ENCODE data around the gene PHRF1.

The PHRF1 gene

DNA sequence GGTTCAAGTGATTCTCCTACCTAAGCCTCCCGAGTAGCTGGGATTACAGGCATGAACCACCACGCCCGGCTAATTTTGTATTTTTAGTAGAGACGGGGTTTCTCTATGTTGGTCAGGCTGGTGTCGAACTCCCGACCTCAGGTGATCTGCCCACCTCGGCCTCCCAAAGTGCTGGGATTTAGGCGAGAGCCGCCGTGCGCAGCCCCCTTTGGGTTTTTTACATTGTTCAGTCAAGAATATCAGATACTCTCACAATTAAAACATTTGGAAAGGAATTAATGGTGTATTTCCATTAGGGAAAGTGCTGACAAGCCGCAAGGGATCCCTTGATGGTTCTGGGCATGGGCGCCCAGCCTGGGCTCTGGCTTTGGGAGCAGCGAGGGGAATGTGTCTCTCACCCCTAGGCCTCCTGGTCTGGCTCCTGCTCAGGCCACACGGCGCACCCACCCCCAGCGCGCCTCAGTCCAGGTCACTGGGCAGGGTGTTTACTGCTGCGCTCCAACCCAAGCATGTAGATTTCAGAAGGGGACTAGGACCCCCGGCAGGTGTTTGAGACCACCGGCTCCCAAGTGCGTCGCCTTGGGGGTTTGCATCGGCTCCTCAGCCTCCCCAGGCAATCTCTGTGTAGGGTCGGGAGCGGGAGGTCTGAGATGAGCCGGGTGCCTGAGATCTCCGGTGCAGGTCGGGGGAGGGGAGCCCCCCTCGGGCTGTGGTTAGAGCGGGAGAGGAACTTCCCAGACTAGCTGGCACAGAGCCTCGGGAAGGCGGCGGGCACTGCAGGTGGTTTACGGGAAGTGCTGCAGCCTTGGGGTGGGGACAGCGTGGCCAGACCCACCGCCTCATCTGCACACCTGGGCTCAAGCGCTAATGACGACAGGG, 40.3 kb downstream of the PHRF1 start:
- DNase-seq = no peak

DNA sequence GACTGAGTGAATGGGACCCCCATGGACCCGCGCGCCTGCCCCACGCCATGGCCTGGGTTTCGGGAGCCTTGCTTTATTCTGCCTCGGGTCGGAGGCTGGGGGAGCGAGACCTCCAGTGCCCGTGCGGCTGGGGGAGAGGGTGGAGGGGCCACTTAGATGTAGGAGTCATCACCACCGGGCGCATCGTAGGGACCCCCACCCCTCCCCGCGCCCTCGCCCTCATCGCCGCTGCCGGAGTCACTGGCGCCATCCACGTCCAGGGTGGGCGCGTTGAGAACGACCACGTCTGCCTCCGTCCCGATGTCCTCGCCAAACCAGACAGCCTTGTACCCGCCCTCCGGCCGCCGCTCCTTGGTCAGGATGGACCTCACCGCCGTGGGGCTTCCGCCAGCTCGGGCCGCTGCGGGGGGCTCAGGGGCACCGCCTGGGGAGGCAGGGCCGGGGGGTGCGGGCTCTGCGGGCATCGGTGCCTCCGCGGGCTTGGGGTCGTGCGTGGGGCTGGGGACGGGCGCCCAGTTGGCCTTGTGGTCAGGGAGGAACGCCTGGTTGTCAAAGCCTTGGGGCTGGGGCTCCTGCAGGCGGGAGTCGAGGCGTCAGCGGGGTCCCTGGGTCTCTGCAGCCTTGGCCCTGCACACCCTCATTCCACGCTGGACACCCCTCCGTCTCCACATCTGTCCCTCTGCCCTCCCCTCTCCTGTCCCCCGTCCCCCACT, 41.1 kb downstream of the PHRF1 start:
- no peak for DNase-seq

DNA sequence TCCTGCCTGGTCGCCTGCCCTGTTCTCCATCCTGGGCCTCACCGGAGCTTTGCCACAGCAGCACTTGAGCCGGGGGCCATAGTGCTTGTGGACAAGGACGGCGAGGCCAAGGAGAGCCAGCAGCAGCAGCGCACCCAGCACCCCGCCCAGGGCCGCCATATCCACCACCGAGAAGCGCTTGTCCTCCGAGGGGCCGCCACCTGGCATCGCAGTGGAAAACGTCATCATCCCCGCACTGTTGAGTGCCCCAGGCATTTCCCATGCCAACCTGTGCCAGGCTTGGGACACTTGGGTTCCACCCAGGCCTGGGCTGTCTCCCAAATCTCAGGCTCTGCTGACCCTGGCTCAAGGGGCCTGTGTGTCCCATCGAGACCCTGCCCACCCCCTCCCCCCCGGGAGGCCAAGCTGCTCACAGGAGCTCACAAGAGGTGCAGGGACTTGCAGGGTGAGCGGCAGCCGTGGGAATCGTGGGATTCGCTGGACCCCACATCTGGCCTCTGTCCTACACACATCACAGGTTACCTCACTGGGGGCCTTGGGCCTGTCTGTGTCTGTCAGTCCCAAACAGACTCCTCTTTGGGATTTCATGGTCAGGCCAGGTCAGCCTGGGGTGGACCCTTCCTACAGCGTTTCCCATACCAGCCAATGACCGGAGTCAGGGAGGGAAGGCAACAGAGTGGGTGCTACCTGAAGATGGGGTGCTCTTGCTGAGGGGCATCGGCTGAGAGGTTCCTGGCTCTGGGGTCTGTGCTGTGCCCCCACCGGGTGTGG, 41.8 kb downstream of the PHRF1 start:
- DNase-seq = no peak

DNA sequence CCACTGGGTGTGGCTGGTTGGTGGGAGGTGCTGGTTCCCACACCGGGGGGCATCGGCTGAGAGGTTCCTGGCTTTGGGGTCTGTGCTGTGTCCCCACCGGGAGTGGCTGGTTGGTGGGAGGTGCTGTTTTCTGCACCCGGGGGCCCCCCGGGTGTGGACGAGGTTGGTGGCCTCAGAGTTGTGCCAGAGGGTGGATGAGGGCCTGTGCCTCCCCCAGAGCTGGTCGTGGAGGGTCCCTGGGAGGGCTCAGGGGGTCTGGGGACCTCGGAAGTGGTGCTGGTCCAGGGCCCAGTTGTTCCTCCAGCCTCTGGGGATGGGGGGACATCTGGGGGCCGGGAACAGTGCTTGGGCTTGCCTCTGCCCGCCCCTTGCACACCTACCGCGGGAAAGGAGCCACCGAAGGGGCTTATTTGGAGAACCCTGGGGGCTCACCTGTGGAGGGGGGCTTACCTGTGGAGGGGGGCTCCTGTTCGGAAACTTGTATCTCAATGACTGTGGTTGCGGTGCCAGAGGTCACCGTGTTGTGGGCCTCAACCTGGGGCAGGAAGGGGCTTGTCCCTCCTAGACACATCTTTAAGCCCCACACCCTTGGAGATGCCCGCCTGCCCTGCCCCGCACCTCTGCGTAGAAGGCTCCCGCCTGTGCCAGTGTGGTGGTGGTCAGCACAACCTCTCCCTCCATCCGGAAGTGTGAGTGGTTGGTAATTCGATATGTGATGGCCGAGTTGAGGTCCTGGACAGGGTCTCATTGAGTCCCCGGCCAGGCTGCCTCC, 42.8 kb downstream of the PHRF1 start:
- no peak for DNase-seq

DNA sequence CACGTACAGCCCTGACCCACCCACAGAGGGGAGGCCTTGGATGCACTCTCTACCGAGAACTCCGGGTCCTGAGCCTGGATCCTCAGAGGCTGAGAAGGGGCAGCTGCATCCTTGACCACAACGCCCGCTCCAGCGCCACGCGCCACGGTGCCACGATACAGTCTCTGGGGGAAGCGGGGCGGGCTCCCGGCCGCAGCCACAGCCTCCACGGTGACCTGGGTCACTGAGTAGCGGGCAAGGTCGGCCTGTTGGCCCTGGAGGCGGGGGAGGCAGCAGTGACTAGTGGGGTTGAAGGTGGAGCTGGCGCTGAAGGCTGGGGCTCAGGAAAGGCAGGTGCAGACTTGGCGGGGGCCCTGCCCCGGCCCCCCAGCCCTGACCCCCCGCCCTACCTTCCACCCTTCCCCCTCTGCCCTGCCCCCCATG, 43.4 kb downstream of the PHRF1 start:
- no peak for DNase-seq

DNA sequence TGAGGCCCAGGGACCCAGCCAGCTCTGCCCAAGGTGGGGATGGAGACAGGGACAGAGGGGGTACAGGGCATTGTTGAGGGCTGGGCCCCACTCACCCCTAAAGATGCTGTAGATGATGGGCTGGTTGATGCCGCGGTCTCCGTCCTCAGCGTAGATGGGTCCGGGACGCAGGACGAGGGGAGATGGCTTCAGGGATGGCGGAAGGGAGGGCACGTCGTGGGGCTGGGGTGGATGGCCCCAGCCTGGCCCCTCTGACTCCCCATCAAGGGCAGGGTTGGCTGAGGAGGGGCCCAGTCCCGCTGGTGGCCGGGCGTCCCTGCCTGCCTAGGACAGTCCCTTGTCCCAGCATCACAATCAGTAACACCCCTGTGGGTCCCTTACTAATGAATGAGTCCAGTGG, 43.9 kb downstream of the PHRF1 start:
- DNase-seq = no peak

DNA sequence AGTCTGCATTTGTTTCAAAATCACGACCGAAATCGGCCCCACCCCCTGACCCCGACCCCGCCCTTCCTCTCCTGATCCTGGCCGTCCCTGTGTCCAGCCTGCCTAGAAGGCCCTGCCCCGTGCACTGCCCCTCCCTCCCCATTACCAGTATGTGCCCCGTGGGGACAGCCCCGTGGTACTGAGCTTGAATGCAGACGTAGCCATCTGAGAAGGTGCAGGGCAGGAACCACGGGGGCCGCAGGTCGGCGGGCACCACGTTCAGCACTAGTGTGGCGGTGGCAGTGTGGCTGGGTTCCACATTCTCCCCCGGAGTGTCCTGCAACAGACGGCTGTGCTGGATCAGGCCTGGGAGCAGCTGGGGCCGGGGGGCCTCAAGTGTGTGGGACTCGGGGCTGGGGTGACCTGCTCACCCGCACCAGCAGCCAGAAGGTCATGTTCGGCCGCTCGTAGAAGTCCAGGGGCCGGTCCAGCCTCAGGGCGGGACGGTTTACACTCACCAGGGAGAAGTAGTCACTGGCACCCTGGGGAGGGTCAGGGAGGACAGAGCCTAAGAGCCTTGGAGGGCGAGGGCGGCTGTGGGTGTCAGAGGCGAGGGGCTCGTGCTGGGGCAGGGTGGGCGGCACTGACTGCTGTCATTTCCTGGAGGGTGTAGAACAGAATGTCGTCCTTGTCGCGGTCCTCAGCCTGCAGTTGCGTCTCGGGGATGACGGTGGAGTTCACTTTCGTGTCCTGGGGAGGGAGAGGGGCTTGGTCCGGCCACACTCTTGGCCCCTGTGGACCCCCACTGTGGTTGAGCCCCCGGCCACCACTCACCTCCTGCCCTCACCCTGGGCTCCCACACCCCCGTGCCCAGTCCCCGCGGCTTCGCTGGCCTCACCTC, 44.9 kb downstream of the PHRF1 start:
- DNase-seq = no peak

DNA sequence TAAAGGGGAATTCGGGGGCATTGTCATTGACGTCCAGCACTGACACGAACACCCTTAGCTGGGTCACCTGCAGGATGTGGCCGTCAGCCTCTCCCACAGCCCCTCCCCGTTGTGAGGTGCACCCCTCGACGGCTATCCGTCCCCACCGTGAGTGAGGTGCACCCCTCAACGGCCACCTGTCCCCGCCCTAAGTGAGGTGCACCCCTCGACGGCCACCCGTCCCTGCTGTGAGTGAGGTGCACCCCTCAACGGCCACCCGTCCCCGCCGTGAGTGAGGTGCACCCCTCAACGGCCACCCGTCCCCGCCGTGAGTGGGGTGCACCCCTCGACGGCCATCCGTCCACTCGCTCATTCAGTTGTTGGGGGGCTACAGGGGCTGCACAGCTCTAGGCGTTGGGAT, 45.6 kb downstream of the PHRF1 start:
- no peak for DNase-seq

DNA sequence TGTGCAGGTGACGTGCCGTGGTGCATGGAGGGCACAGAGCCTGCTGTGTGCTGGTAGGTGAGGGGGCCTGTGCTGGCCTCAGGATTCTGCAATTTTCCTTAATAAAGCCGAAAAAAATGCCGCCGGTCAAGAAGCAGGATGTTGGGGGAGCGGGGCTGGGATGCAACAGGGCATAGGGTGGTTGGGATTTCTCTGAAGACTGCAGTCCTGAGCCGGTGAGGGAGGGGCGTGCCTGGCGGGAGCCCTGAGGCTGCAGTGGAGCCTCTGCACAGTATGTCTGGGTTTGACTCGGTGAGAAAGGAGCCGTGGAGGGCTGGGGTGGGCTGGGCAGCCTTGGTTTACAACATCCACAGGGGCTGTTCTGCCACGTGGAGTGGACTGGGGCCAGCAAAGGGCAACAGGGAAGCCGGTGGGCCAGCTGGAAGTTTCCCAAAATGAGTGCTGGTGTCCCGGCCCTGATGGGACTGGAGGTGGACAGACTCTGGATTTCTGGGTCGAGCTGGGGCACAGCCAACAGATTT, 47.1 kb downstream of the PHRF1 start:
- DNase-seq = no peak

DNA sequence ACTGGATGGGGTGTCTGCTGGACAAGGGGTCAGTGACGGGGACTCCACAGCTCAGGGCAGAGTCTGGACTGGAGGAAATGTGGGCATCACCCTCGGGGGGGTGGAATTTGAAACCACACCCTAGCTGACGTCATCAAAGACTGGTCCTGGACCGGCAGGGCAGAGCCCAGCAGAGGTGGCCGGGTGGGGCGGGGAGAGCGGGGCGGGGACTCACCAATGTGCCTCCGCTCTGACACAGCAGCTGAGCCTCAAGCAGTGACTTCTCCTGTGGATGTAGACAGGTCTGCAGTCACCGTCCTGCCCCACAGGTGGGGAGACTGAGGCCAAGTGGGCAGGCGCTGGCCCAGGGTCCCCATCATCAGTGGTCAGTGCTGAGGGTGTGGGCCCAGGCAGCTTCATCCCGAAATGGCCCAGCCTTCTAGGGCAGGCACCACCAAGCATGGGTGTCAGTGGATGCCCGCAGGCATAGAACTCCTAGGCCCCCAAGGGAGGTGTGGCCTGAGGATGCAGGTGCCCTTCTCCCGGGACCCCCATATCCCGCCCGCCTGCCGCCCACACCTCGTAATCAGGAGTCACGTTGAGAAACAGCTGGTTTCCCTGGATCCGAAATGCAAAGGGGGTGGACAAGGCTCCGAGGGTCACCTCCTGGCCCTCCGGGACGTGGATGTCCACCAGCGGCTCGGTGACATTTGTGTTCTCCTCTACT, 47.9 kb downstream of the PHRF1 start:
- DNase-seq = no peak

DNA sequence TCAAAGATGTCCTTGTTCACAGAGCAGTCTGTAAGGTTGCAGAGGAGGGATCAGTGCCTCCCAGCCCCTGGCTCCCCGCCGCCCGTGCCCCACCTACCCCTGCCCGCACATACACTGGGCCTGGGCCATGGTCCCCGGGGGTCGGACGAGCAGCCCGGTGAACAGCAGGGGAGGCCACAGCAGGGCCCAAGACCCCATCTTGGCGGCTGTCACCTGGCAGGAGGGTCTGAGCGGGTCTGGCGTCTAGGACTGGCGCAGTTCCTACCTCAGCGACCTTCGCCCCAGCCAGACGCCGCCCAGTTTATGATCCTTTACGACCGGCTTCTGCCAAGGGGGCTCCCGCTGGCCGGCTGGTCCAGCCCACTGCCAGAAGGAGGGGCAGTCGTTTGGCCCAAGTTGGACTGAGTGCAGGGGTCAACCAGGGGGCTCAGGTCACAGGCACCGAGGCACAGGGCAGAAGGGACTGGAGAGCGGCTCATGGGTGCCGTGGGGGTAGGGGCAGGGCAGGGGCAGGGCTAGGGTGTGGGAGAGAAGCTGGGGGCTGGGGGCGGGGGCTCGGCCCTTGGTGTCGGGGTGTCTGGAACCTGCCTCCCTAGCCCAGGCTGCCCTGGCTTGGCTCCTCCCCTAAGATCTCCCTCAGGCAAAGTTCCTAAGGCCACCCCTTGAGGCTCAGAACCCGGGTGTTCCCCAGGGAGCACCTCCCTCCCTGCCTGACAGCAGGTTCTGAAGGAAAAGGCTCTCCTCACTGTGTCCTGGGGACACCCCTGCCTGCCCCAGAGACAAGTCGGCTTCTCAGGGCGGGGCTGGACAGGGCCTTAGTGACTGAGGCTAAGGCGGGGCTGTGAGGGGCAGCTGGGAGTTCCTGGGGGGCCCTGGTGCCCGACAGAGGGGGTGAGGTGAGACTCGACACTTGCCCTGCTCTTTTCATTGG, 48.7 kb downstream of the PHRF1 start, which contains the start of gene CDHR5:
CDHR5 (minus strand) TSS at position 251 of the 931 bp plus-strand sequence; CDS start at position 198, 53 bp downstream.
- no peak for DNase-seq

DNA sequence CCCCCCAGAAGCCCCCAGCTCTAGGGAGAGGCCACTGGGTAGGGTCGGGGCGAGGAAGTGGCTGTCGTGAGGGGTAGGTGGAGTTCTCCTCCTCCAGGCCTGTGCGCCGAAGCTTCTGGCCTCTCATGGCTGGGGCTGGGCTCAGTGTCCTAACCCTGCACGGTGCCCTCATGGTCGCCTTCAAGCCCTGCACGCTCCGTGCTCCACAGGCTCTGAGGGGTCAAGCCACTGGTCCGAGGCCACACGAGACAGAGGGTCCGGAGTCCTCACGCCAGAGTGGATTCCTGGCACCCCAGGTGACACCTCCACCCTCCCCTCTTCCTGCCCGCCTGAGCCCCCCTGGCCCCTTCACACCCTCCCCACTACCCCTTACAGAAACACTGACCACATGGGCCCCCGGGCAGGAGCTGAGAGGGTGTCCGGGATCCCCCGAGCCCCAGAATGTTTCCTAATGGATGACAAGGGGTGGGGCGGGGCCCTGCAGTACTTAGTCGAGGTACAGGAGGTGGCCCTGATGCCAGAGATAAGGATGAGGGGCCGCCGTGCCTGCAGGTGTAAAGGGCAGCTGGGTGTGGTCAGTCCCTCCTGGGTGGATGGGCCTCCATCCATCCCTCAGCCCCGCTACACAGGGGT, 49.5 kb downstream of the PHRF1 start:
- DNase-seq = no peak

DNA sequence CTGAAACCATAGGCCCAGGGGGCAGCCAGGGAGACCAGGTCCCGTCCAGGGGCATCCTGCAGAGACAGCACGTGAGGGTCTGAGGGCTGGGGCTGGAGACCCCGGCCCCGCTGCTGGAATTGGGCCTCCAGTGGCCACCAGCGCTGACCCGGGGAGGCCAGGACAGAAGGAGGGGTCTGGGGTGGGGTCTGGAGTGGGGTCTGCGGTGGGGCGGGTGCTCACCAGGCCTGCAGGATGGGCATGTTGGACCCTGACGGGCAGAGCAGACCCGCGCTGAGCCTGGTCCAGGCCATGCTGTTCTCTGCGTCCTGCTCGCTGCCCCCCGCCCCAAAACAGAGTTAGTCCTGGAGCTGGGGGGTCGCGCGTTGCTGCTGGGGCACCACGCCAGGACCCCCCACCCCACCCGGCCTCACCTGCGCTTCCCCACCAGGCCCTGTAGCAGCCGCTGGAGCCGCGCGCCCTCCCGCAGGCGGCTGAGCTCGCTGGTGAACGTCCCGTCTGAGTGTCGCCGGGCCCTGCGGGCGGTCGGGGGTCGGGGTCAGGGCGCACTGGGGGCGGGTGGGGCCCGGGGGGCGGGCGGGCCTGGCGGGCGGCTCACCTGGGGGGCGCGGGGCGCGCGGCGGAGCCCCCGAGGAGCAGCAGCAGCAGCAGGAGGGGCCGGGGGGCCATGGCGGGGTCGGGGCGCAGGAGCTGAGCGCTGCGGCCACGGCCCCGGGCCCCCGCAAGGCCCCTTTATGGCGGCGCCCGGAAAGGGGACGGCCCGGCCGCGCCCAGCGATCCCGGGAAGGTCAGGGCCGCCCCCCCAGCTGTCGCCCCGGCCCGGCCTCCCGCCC, 50.4 kb downstream of the PHRF1 start, which contains the start of gene SCT:
SCT (minus strand) TSS at position 707 of the 833 bp plus-strand sequence; CDS start at position 669, 38 bp downstream.
- no peak for DNase-seq

DNA sequence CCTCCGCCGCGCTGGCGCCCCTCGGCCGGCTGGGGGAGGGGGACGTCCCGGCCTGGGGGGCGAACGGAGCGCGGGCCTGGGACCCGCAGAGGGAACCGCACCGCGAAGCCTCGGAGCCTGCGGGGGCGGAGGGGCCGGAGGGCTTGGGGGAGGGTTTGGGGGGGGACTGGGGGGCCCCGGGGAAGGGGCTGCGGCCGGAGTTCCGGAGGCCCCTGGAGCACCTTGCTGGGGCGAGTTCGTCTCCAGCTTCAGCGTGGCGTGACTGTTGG, 51.0 kb downstream of the PHRF1 start:
- no peak for DNase-seq

DNA sequence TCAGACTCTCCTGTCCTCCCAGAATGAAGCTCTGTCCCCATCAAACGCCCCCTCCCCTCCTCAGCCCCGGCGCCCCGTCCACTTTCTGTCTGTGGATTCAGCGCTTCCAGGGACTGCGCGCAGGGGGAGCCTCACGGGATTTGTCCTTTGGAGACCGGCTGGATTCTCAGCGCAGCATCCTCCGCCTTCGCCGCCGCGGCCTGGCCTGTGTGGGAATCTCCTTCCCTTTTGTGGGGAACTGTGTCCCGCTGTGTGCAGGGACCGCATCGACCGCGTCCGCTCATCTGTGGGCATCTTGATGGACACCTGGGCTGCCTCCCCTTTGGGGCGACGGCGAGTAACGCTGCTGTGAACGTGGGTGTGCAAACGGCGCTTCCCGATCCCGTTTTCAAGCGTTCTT, 51.8 kb downstream of the PHRF1 start:
- no peak for DNase-seq

DNA sequence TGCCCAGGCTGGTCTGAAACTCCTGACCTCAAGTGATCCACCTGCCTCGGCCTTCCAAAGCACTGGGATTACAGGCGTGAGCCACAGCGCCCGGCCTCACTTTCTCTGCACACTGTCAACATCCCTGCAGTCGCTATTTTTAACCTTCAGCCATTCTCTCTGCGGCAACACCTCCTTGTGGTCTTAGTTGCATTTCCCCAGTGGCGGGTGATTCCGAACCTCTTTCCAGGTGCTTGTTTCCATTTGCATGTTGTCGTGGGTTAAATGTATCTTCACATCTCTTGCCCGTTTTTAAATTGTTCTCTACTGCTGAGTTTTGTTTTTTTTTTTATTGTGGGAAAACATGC, 52.9 kb downstream of the PHRF1 start:
- DNase-seq = no peak

DNA sequence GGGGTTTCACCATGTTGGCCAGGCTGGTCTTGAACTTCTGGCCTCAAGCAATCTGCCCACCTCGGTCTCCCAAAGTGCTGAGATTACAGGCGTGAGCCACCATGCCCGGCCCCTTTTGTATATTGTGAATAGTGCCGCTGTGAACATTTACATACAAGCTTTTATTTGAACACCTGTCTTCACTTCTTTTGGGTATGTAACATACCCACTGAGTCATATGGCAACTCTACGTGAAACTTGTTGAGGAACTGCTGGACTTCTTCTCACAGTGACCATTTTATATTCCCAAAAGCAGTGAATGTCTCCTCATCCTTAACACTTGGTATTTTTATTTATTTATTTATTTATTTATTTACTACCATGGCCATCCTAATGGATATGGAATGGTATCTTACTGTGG, 54.6 kb downstream of the PHRF1 start:
- no peak for DNase-seq

DNA sequence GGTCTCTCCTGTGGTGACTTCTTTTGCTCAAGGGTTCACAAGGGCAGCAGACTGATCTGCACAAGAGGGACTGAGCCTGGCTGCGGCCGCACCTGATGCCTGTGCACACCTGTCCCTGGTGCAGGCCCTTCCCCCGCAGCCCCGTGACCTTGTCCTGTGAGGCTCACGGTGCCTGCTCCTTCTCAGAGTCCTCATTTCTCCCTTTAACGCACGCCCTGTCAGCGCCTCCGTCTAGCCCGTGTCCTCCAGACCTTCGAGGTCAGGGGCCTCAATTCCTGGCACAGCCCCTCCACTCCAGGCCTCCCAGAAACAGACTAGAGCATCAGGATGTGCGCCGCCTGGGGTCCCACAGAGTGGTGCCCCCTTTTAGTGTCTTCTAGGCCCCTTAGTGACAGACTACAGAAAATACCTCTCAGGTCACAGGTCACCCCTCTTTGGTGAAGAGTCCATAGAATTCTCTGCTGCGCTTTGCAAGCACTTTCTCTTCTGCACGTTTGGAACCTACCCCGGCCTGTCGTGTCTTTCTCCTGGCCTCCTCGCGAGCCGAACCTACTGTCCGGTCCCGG, 59.8 kb downstream of the PHRF1 start:
- DNase-seq = no peak

All from SIG-M5 (cell line).